Body of pancreas (tissue), 4 donors: Measurements from ENCODE around the gene MMP20.

Source experiments
- POLR2A ChIP-seq, 3 donors: fragments of 450-650 bp; IDR thresholded peaks; one replicate each; pipeline ENCODE4 v1.6.1; 2016; ENCODE audit warnings: antibody characterized with exemption in 3 of 3, mild to moderate bottlenecking in 2 of 3
- TF ChIP-seq, protein P1 (sequence below), 7 experiments: fragments of 450-650 bp in 4 of 7; fragments of 200-600 bp in 3 of 7; sonication (generic) in 3 of 7; IDR thresholded peaks; one replicate each; pipeline ENCODE4 v1.5.1; 2016 to 2019; ENCODE audit warnings: antibody characterized with exemption in 7 of 7

DNA sequence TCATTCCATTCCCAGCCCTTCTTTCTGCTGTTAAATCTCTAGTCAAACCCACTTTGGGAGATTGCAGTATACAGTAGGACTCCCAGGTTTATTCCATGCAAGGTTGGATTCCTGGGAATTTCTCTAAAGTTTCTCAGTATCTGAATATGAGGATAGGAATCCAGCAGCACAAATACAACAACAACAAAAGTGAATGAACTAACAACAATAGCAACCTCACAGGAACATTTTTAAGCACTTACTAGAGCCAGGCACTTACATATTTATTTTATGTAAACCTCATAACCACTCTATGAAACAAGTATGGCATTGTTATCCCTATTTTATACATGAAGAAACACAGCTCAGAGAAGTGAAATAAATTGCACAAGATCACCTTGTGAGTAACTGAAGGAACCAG, 96.5 kb downstream of the MMP20 start:
- TF ChIP-seq, protein P1, sequence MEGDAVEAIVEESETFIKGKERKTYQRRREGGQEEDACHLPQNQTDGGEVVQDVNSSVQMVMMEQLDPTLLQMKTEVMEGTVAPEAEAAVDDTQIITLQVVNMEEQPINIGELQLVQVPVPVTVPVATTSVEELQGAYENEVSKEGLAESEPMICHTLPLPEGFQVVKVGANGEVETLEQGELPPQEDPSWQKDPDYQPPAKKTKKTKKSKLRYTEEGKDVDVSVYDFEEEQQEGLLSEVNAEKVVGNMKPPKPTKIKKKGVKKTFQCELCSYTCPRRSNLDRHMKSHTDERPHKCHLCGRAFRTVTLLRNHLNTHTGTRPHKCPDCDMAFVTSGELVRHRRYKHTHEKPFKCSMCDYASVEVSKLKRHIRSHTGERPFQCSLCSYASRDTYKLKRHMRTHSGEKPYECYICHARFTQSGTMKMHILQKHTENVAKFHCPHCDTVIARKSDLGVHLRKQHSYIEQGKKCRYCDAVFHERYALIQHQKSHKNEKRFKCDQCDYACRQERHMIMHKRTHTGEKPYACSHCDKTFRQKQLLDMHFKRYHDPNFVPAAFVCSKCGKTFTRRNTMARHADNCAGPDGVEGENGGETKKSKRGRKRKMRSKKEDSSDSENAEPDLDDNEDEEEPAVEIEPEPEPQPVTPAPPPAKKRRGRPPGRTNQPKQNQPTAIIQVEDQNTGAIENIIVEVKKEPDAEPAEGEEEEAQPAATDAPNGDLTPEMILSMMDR (IDR thresholded peaks at IDR 0.05): no peak
- no peak for TF ChIP-seq POLR2A (IDR thresholded peaks at IDR 0.05)
